Purkinje cell (primary cell): Measurements from ENCODE around the gene LRRC3B. TPM values are rescaled to one million over a fixed set of nuclear protein-coding genes. Genes with fewer than 3 reads are reported as not detected.

ENCODE experiments used
- polyA plus RNA-seq: library from polyadenylated mRNA; unstranded; fragments of >200 nt; fragmentation: Nextera tagmentation; gene quantifications from 2 replicates; pipeline ENCODE4 v1.2.1, GENCODE V29; 2014

The LRRC3B gene
- 7.5 and 14.7 TPM in 2 replicates for polyA plus RNA-seq

GRCh38 chr3:26622621-26623418 is at the start of gene LRRC3B:
Gene LRRC3B (plus strand): TSS chr3:26622772. CDS start chr3:26709673, 86,901 bp downstream.

